Type B pancreatic cell (in vitro differentiated cells): Measurements from ENCODE around the gene DSG2. TPM values are rescaled to one million over a fixed set of nuclear protein-coding genes. Genes with fewer than 3 reads are reported as not detected.
"Not testable (repeated sequence)": the region's sequence is repeated elsewhere in the genome, so short reads cannot be mapped to it uniquely, and the experiment has no call there.

Experiments
- DNase-seq: peaks from one replicate; pipeline ENCODE4 v3.0.0; 2021; ENCODE audit warnings: mixed read lengths; ENCODE audit not compliant: unreplicated experiment; ENCODE audit errors: extremely low spot score
- H3K27ac Mint-ChIP-seq: 2 replicates; pipeline ENCODE4 v1.8.0; 2021; ENCODE audit warnings: mild to moderate bottlenecking, mixed read lengths
- H3K27me3 Mint-ChIP-seq: 2 replicates; pipeline ENCODE4 v1.8.0; 2021; ENCODE audit warnings: mixed read lengths
- H3K36me3 Mint-ChIP-seq: 2 replicates; pipeline ENCODE4 v1.8.0; 2021; ENCODE audit warnings: mixed read lengths
- H3K4me1 Mint-ChIP-seq: one replicate; pipeline ENCODE4 v1.8.0; 2021; ENCODE audit warnings: mixed read lengths; ENCODE audit not compliant: unreplicated experiment
- H3K4me3 Mint-ChIP-seq: 2 replicates; pipeline ENCODE4 v1.8.0; 2021; ENCODE audit warnings: mild to moderate bottlenecking, mixed read lengths
- H3K9me3 Mint-ChIP-seq: 2 replicates; pipeline ENCODE4 v1.8.0; 2021; ENCODE audit warnings: mixed read lengths
- CTCF ChIP-seq: fragments of 200-600 bp; sonication (generic); conservative IDR thresholded peaks from 2 replicates; pipeline ENCODE4 v1.5.0; 2021; ENCODE audit warnings: antibody characterized with exemption, mild to moderate bottlenecking
- total RNA-seq: library from RNA; stranded (reverse); gene quantifications from 2 replicates; pipeline ENCODE4 v1.2.1, GENCODE V29; 2021; ENCODE audit warnings: low replicate concordance

Gene DSG2
- total RNA-seq, 1 donor from 2014 or later = 117 TPM

GRCh38 chr18:31500051-31500688, 2.2 kb downstream of the DSG2 start:
- Mint-ChIP-seq H3K4me1 (peaks cover 13% of the 10 kb centered on the region), H3K27ac (peak overlapping the region; percentile 83), H3K27me3 (no peaks in the 10 kb centered on the region), H3K36me3 (peaks cover 7% of the 10 kb centered on the region), H3K4me3 (peak overlapping the region; percentile 55), H3K9me3 (no peaks in the 10 kb centered on the region)
- no peak for TF ChIP-seq CTCF
- no peak for DNase-seq

GRCh38 chr18:31503011-31503410, 5.0 kb downstream of the DSG2 start:
- no peak for DNase-seq
- no peak overlapping the region for H3K27ac Mint-ChIP-seq
- no peaks in the 10 kb centered on the region for H3K27me3 Mint-ChIP-seq
- H3K9me3 Mint-ChIP-seq = no peaks in the 10 kb centered on the region
- TF ChIP-seq CTCF = no peak
- peaks cover 13% of the 10 kb centered on the region for H3K4me1 Mint-ChIP-seq
- H3K4me3 Mint-ChIP-seq = no peak overlapping the region
- H3K36me3 Mint-ChIP-seq = peaks cover 15% of the 10 kb centered on the region

GRCh38 chr18:31504455-31505147, 6.6 kb downstream of the DSG2 start:
- Mint-ChIP-seq H3K4me1 (peaks cover 12% of the 10 kb centered on the region), H3K27ac (no peak overlapping the region), H3K27me3 (no peaks in the 10 kb centered on the region), H3K36me3 (peaks cover 12% of the 10 kb centered on the region), H3K4me3 (no peak overlapping the region), H3K9me3 (no peaks in the 10 kb centered on the region)
- DNase-seq = no peak
- no peak for TF ChIP-seq CTCF

GRCh38 chr18:31505156-31505555, 7.2 kb downstream of the DSG2 start:
- no peak overlapping the region for H3K4me3 Mint-ChIP-seq
- no peaks in the 10 kb centered on the region for H3K9me3 Mint-ChIP-seq
- no peak overlapping the region for H3K27ac Mint-ChIP-seq
- DNase-seq = no peak
- H3K27me3 Mint-ChIP-seq = no peaks in the 10 kb centered on the region
- TF ChIP-seq CTCF = no peak
- H3K36me3 Mint-ChIP-seq = peaks cover 12% of the 10 kb centered on the region
- peaks cover 14% of the 10 kb centered on the region for H3K4me1 Mint-ChIP-seq

- Mint-ChIP-seq H3K9me3 (no peaks in the 10 kb centered on the region), H3K4me3 (peak overlapping the region; percentile 27)
Measured at GRCh38 chr18:31506024-31506742, 8.2 kb downstream of the DSG2 start.

GRCh38 chr18:31507124-31507523, 9.1 kb downstream of the DSG2 start:
- H3K36me3 Mint-ChIP-seq = peaks cover 15% of the 10 kb centered on the region
- peak overlapping the region; percentile 50 for H3K27ac Mint-ChIP-seq
- not testable (repeated sequence) for DNase-seq, H3K9me3 Mint-ChIP-seq, H3K4me3 Mint-ChIP-seq, H3K27me3 Mint-ChIP-seq
- peaks cover 17% of the 10 kb centered on the region for H3K4me1 Mint-ChIP-seq

More at GRCh38 chr18:31506024-31506742, 8.2 kb downstream of the DSG2 start:
- no peak overlapping the region for H3K27ac Mint-ChIP-seq
- peaks cover 12% of the 10 kb centered on the region for H3K4me1 Mint-ChIP-seq
- H3K27me3 Mint-ChIP-seq = no peaks in the 10 kb centered on the region
- DNase-seq = no peak
- peaks cover 12% of the 10 kb centered on the region for H3K36me3 Mint-ChIP-seq
- peak; percentile 55 for TF ChIP-seq CTCF
